Astrocyte (in vitro differentiated cells and primary cell): ENCODE measurements around the gene GSTK1.

Source experiments
- CTCF ChIP-seq: IDR thresholded peaks from 2 replicates; pipeline ENCODE4 v1.5.1; 2011; ENCODE audit warnings: low read depth, mild to moderate bottlenecking, inconsistent platforms, low read length, moderate library complexity; ENCODE audit not compliant: insufficient read depth
- EZH2 ChIP-seq: IDR thresholded peaks from 2 replicates; pipeline ENCODE4 v1.6.1; 2012; ENCODE audit warnings: mild to moderate bottlenecking, low read length, inconsistent platforms; ENCODE audit not compliant: insufficient read depth

GRCh38 chr7:143239813-143240212 is 23.4 kb upstream of the GSTK1 start:
- no peak for TF ChIP-seq CTCF
- no peak for TF ChIP-seq EZH2
